HEK293 (cell line): Measurements from ENCODE around the gene DLG1.

Experiments used
- CTCF ChIA-PET: fragments of 350-600 bp; formaldehyde crosslinking; extraction: SDS; loops from one replicate; lab custom pipeline; 2021; ENCODE audit warnings: antibody characterized with exemption; lab: Yijun Ruan, JAX
- POLR2A ChIA-PET: fragments of 300-600 bp; formaldehyde crosslinking; extraction: SDS; loops from one replicate; lab custom pipeline; 2020; ENCODE audit warnings: antibody characterized with exemption, inconsistent platforms; lab: Yijun Ruan, JAX
- H3K27ac ChIP-seq: fragments of 200-500 bp; sonication (Bioruptor generic); 2 replicates; pipeline ENCODE4 v1.5.1; 2014; ENCODE audit warnings: low read depth, low read length, control low read depth, inconsistent platforms; ENCODE audit errors: extremely low read depth
- H3K36me3 ChIP-seq, 2 experiments: fragments of 200-500 bp in 1 of 2; sonication (Bioruptor generic) in 1 of 2; 1 replicate in 1 of 2; 2 replicates in 1 of 2; pipeline ENCODE4 v1.5.1; 2014 to 2017; ENCODE audit warnings: inconsistent platforms in 2 of 2, low read length in 2 of 2; ENCODE audit not compliant: control insufficient read depth in 2 of 2, insufficient read depth in 1 of 2
- H3K4me1 ChIP-seq: fragments of 200-500 bp; sonication (Bioruptor generic); 2 replicates; pipeline ENCODE4 v1.5.1; 2014; ENCODE audit warnings: mild to moderate bottlenecking, low read length, inconsistent platforms; ENCODE audit not compliant: control insufficient read depth, insufficient read depth
- H3K4me3 ChIP-seq: 2 replicates; pipeline ENCODE4 v1.5.1; 2011; ENCODE audit warnings: low read depth, mild to moderate bottlenecking, control low read depth, low read length, moderate library complexity
- H3K9me3 ChIP-seq: fragments of 200-500 bp; sonication (Bioruptor generic); 2 replicates; pipeline ENCODE4 v1.5.1; 2014; ENCODE audit warnings: low read depth, low read length, inconsistent platforms; ENCODE audit not compliant: control insufficient read depth, insufficient read depth
- KLF7 ChIP-seq: fragments of 450-650 bp; formaldehyde crosslinking; IDR thresholded peaks from 2 replicates; pipeline ENCODE4 v1.5.1; 2016; ENCODE audit warnings: missing biosample characterization, missing genetic modification characterization, borderline replicate concordance
- SCRT2 ChIP-seq: fragments of 450-650 bp; formaldehyde crosslinking; IDR thresholded peaks from 2 replicates; pipeline ENCODE4 v1.5.1; 2016; ENCODE audit warnings: missing biosample characterization, missing genetic modification characterization
- SP2 ChIP-seq: fragments of 450-650 bp; formaldehyde crosslinking; IDR thresholded peaks from 2 replicates; pipeline ENCODE4 v1.5.1; 2016; ENCODE audit warnings: missing biosample characterization, missing genetic modification characterization
- WT1 ChIP-seq: fragments of 450-650 bp; formaldehyde crosslinking; IDR thresholded peaks from 2 replicates; pipeline ENCODE4 v1.5.1; 2016; ENCODE audit warnings: missing biosample characterization, missing genetic modification characterization
- ZFP69B ChIP-seq: fragments of 450-650 bp; formaldehyde crosslinking; IDR thresholded peaks from 2 replicates; pipeline ENCODE4 v1.5.1; 2016; ENCODE audit warnings: missing biosample characterization, missing genetic modification characterization
- ZNF10 ChIP-seq: fragments of 450-650 bp; formaldehyde crosslinking; IDR thresholded peaks from 2 replicates; pipeline ENCODE4 v1.5.1; 2017; ENCODE audit warnings: missing biosample characterization, missing genetic modification characterization
- ZNF132 ChIP-seq: fragments of 450-650 bp; formaldehyde crosslinking; IDR thresholded peaks from 2 replicates; pipeline ENCODE4 v1.5.1; 2017; ENCODE audit warnings: missing biosample characterization, missing genetic modification characterization, borderline replicate concordance
- ZNF544 ChIP-seq: fragments of 450-650 bp; formaldehyde crosslinking; IDR thresholded peaks from 2 replicates; pipeline ENCODE4 v1.5.0; 2017; ENCODE audit warnings: missing biosample characterization, missing genetic modification characterization
- ZNF561 ChIP-seq: fragments of 450-650 bp; IDR thresholded peaks from 2 replicates; pipeline ENCODE4 v1.5.1; 2018; ENCODE audit warnings: missing biosample characterization, missing genetic modification characterization, borderline replicate concordance
- ZNF571 ChIP-seq: fragments of 450-650 bp; formaldehyde crosslinking; IDR thresholded peaks from 2 replicates; pipeline ENCODE4 v1.5.0; 2017; ENCODE audit warnings: missing biosample characterization, missing genetic modification characterization
- ZNF600 ChIP-seq: fragments of 450-650 bp; formaldehyde crosslinking; IDR thresholded peaks from 2 replicates; pipeline ENCODE4 v1.5.1; 2016; ENCODE audit warnings: missing biosample characterization, missing genetic modification characterization
- ZNF624 ChIP-seq: fragments of 450-650 bp; formaldehyde crosslinking; IDR thresholded peaks from 2 replicates; pipeline ENCODE4 v1.5.1; 2017; ENCODE audit warnings: missing biosample characterization, missing genetic modification characterization
- ZNF791 ChIP-seq: fragments of 450-650 bp; formaldehyde crosslinking; IDR thresholded peaks from 2 replicates; pipeline ENCODE4 v1.5.1; 2016; ENCODE audit warnings: missing biosample characterization, missing genetic modification characterization
- TF ChIP-seq, protein P1 (sequence below): fragments of 450-650 bp; formaldehyde crosslinking; IDR thresholded peaks from 2 replicates; pipeline ENCODE4 v1.5.1; 2016; ENCODE audit warnings: missing biosample characterization, missing genetic modification characterization
- TF ChIP-seq, protein P2 (sequence below): fragments of 450-650 bp; formaldehyde crosslinking; IDR thresholded peaks from 2 replicates; pipeline ENCODE4 v1.5.1; 2016; ENCODE audit warnings: missing biosample characterization, missing genetic modification characterization
- TF ChIP-seq, protein P3 (sequence below): fragments of 450-650 bp; formaldehyde crosslinking; IDR thresholded peaks from 2 replicates; pipeline ENCODE4 v1.5.1; 2017; ENCODE audit warnings: missing biosample characterization, mild to moderate bottlenecking, missing genetic modification characterization, moderate library complexity
- TF ChIP-seq, protein P4 (sequence below): fragments of 450-650 bp; formaldehyde crosslinking; IDR thresholded peaks from 2 replicates; pipeline ENCODE4 v1.5.1; 2016; ENCODE audit warnings: missing biosample characterization, missing genetic modification characterization

The DLG1 gene

DNA sequence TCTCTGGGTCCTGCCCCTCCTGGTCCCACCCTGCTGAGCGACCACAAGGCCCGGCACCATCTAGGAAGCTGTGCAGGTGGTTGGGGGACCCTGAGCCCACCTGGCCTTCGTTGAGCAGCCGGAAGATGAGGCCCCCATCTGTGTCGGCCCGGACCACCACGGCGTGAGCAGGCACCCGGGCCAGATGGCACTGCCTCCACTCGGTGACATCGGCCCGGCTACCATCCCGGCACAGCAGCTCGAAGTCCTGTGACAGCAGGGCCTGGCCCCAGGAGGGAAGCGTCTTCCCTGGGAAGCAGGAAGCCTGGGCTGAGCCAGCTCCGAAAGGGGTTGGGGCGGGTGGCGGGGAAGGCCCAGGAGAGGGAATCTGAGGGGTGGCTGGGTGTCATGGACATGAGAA, 281.4 kb downstream of the DLG1 start (continued):
- TF ChIP-seq, protein P1, sequence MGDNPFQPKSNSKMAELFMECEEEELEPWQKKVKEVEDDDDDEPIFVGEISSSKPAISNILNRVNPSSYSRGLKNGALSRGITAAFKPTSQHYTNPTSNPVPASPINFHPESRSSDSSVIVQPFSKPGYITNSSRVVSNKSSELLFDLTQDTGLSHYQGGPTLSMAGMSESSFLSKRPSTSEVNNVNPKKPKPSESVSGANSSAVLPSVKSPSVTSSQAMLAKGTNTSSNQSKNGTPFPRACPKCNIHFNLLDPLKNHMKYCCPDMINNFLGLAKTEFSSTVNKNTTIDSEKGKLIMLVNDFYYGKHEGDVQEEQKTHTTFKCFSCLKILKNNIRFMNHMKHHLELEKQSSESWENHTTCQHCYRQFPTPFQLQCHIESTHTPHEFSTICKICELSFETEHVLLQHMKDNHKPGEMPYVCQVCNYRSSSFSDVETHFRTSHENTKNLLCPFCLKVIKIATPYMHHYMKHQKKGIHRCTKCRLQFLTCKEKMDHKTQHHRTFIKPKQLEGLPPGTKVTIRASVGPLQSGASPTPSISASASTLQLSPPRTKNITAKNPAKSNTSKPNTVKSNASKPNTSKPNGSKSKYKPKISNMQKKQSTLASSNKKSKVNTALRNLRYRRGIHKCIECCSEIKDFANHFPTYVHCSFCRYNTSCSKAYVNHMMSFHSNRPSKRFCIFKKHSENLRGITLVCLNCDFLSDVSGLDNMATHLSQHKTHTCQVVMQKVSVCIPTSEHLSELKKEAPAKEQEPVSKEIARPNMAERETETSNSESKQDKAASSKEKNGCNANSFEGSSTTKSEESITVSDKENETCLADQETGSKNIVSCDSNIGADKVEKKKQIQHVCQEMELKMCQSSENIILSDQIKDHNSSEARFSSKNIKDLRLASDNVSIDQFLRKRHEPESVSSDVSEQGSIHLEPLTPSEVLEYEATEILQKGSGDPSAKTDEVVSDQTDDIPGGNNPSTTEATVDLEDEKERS (tag by site-specific recombination): no peak
- TF ChIP-seq WT1 (tag by site-specific recombination): no peak
- no peak for TF ChIP-seq ZNF561 (tag by site-specific recombination)
- TF ChIP-seq, protein P2, sequence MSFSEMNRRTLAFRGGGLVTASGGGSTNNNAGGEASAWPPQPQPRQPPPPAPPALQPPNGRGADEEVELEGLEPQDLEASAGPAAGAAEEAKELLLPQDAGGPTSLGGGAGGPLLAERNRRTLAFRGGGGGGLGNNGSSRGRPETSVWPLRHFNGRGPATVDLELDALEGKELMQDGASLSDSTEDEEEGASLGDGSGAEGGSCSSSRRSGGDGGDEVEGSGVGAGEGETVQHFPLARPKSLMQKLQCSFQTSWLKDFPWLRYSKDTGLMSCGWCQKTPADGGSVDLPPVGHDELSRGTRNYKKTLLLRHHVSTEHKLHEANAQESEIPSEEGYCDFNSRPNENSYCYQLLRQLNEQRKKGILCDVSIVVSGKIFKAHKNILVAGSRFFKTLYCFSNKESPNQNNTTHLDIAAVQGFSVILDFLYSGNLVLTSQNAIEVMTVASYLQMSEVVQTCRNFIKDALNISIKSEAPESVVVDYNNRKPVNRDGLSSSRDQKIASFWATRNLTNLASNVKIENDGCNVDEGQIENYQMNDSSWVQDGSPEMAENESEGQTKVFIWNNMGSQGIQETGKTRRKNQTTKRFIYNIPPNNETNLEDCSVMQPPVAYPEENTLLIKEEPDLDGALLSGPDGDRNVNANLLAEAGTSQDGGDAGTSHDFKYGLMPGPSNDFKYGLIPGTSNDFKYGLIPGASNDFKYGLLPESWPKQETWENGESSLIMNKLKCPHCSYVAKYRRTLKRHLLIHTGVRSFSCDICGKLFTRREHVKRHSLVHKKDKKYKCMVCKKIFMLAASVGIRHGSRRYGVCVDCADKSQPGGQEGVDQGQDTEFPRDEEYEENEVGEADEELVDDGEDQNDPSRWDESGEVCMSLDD (tag by site-specific recombination): no peak
- TF ChIP-seq, protein P3, sequence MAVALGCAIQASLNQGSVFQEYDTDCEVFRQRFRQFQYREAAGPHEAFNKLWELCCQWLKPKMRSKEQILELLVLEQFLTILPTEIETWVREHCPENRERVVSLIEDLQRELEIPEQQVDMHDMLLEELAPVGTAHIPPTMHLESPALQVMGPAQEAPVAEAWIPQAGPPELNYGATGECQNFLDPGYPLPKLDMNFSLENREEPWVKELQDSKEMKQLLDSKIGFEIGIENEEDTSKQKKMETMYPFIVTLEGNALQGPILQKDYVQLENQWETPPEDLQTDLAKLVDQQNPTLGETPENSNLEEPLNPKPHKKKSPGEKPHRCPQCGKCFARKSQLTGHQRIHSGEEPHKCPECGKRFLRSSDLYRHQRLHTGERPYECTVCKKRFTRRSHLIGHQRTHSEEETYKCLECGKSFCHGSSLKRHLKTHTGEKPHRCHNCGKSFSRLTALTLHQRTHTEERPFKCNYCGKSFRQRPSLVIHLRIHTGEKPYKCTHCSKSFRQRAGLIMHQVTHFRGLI (tag by site-specific recombination): no peak
- no peak for TF ChIP-seq ZFP69B (tag by site-specific recombination)
- TF ChIP-seq ZNF624: no peak
- TF ChIP-seq KLF7 (tag by site-specific recombination): no peak
- TF ChIP-seq ZNF600 (tag by site-specific recombination): no peak
- TF ChIP-seq, protein P4, sequence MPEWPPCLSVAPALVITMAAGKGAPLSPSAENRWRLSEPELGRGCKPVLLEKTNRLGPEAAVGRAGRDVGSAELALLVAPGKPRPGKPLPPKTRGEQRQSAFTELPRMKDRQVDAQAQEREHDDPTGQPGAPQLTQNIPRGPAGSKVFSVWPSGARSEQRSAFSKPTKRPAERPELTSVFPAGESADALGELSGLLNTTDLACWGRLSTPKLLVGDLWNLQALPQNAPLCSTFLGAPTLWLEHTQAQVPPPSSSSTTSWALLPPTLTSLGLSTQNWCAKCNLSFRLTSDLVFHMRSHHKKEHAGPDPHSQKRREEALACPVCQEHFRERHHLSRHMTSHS (tag by site-specific recombination): no peak
- TF ChIP-seq ZNF791 (tag by site-specific recombination): no peak

DNA sequence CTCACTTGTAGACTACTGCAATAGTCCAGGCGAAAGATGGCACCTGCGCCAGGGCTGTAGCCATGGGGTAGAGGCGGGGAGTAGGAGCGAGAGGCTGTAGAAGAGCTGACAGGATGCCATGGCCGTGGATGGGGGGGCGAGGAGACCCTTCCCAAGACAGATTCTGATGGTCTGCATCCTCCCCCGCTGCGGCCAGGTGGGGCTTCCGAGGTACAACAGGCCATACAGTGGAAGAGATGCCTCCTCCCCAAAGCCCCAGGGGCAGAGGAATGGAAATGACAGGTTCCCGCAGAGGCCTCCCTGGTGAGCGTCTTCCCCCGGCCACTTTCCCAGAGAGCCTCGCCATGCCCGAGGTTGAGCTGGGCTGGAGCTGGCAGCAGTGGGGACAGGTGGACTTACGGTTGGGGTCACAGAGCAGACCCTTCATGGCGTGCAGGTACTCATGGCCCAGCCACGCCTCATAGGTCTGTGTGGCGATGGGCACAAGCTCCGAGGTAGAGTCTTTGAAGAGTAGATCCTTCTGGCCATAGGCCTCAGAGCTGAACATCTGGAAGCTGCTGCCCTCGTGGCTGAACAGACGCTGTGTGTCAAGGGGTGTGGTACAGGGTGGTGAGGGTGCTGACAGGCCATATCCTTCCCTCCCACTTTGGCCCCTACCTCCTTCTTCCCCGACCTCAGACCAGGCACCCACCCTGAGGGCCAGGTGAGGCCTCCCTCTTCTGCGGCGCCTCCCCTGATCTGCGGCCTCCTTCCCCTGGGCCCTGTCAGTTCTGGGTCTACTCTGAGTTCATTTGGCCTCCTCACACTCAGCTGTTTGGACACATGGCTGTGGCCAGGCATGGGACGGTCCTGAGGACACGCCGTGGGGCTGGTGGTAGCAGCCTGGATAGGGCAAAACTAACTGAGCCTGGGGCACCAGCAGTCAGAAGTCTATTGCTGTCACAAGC, 282.3 kb downstream of the DLG1 start:
- Histone ChIP-seq H3K27ac (no peak overlapping the region), H3K4me1 (no peaks in the 10 kb centered on the region), H3K36me3 (no peaks in the 10 kb centered on the region), H3K4me3 (no peak overlapping the region), H3K9me3 (no peaks in the 10 kb centered on the region)
- TF ChIP-seq ZNF571: no peak
- TF ChIP-seq ZNF544 (tag by site-specific recombination): no peak
- TF ChIP-seq SCRT2 (tag by site-specific recombination): no peak
- no peak for TF ChIP-seq ZNF10
- TF ChIP-seq SP2 (tag by site-specific recombination): no peak
- TF ChIP-seq ZNF600 (tag by site-specific recombination): no peak
- no peak for TF ChIP-seq ZNF132
- POLR2A ChIA-PET: no interaction called here
- CTCF ChIA-PET: interaction anchor here (1.0 to 1.2 kb wide), 2 partner anchors 13 to 14 kb away, joined by 4 read pairs; partner anchors contain the start of gene MELTF
